Medulla oblongata (tissue), 1 donor: ENCODE measurements around the gene SYPL2.

Experiments used
- DNase-seq: peaks from one replicate; pipeline ENCODE4 v3.0.0-alpha.2; 2015; ENCODE audit errors: extremely low spot score

Gene SYPL2

GRCh38 chr1:109492779-109493178 is 26.4 kb downstream of the SYPL2 start:
- no peak for DNase-seq

GRCh38 chr1:109493227-109493626 is 26.9 kb downstream of the SYPL2 start:
- DNase-seq = no peak

- peak; percentile 90 for DNase-seq
These were observed 27.6 kb downstream of the SYPL2 start, which contains the start of gene CYB561D1 for GRCh38 chr1:109493805-109494539. TSS of gene CYB561D1 (plus strand) at chr1:109494094. CDS start at chr1:109494140, 46 bp downstream.

GRCh38 chr1:109495738-109496137 is 29.4 kb downstream of the SYPL2 start:
- no peak for DNase-seq

GRCh38 chr1:109497449-109498160 is 31.3 kb downstream of the SYPL2 start:
- DNase-seq = no peak

- DNase-seq = no peak
These were observed 31.9 kb downstream of the SYPL2 start for GRCh38 chr1:109498161-109498801.

- DNase-seq = no peak
These were observed 32.7 kb downstream of the SYPL2 start for GRCh38 chr1:109499081-109499480.

- DNase-seq = no peak
These were observed 33.6 kb downstream of the SYPL2 start for GRCh38 chr1:109499661-109500536.

GRCh38 chr1:109500941-109501381 is 34.6 kb downstream of the SYPL2 start:
- no peak for DNase-seq

- no peak for DNase-seq
These were observed 35.5 kb downstream of the SYPL2 start for GRCh38 chr1:109501644-109502363.

- DNase-seq = no peak
These were observed 36.1 kb downstream of the SYPL2 start for GRCh38 chr1:109502364-109502851.

GRCh38 chr1:109503935-109504334 is 37.6 kb downstream of the SYPL2 start:
- no peak for DNase-seq

- DNase-seq = no peak
These were observed 38.6 kb downstream of the SYPL2 start for GRCh38 chr1:109504974-109505373.

- DNase-seq = no peak
These were observed 41.9 kb downstream of the SYPL2 start for GRCh38 chr1:109508001-109508872.

- no peak for DNase-seq
These were observed 42.5 kb downstream of the SYPL2 start for GRCh38 chr1:109508873-109509175.

- DNase-seq = no peak
These were observed 43.1 kb downstream of the SYPL2 start, which contains the start of gene AMIGO1 for GRCh38 chr1:109509176-109510134. TSS of gene AMIGO1 (minus strand) at chr1:109509727. CDS start at chr1:109508912, 815 bp downstream.

GRCh38 chr1:109513110-109513710 is 46.9 kb downstream of the SYPL2 start:
- no peak for DNase-seq

- DNase-seq = no peak
These were observed 48.5 kb downstream of the SYPL2 start for GRCh38 chr1:109514846-109515245.
